RWPE2 (cell line): ENCODE results near the gene IRAK2.
"Not testable (repeated sequence)": the region's sequence is repeated elsewhere in the genome, so short reads cannot be mapped to it uniquely, and the experiment has no call there.

Experiments
- ATAC-seq: fragments of 200-7000 bp; cut with Tn5 transposase; 3 replicates; pipeline ENCODE4 v1.9.1; 2021; ENCODE audit warnings: low read depth
- DNase-seq: peaks from one replicate; pipeline ENCODE4 v3.0.0-alpha.2; 2020; ENCODE audit warnings: low spot score
- H3K27ac ChIP-seq: fragments of 450-650 bp; 2 replicates; pipeline ENCODE4 v1.5.1; 2017; ENCODE audit warnings: mild to moderate bottlenecking; ENCODE audit not compliant: poor library complexity, severe bottlenecking
- H3K27me3 ChIP-seq: fragments of 250-450 bp; sonication (Bioruptor Pico); 2 replicates; pipeline ENCODE4 v1.5.1; 2021; ENCODE audit warnings: mild to moderate bottlenecking, moderate library complexity; ENCODE audit not compliant: insufficient read depth, poor library complexity, severe bottlenecking
- H3K36me3 ChIP-seq: fragments of 250-450 bp; sonication (Bioruptor Pico); 2 replicates; pipeline ENCODE4 v1.5.1; 2020; ENCODE audit warnings: low read depth, mild to moderate bottlenecking, moderate library complexity
- H3K4me1 ChIP-seq: fragments of 250-450 bp; sonication (Bioruptor Pico); 2 replicates; pipeline ENCODE4 v1.5.1; 2021; ENCODE audit warnings: mild to moderate bottlenecking, moderate library complexity; ENCODE audit not compliant: insufficient read depth, poor library complexity, severe bottlenecking
- H3K4me3 ChIP-seq: fragments of 250-450 bp; sonication (Bioruptor Pico); 2 replicates; pipeline ENCODE4 v1.5.1; 2021; ENCODE audit warnings: mild to moderate bottlenecking, moderate library complexity; ENCODE audit not compliant: severe bottlenecking
- H3K9me3 ChIP-seq: fragments of 250-450 bp; sonication (Bioruptor Pico); 2 replicates; pipeline ENCODE4 v1.5.1; 2021; ENCODE audit warnings: mild to moderate bottlenecking, moderate library complexity; ENCODE audit not compliant: severe bottlenecking
- CTCF ChIP-seq: fragments of 450-650 bp; IDR thresholded peaks from one replicate; pipeline ENCODE4 v1.5.1; 2017; ENCODE audit warnings: mild to moderate bottlenecking, moderate library complexity; ENCODE audit not compliant: poor library complexity, severe bottlenecking

The IRAK2 gene

DNA sequence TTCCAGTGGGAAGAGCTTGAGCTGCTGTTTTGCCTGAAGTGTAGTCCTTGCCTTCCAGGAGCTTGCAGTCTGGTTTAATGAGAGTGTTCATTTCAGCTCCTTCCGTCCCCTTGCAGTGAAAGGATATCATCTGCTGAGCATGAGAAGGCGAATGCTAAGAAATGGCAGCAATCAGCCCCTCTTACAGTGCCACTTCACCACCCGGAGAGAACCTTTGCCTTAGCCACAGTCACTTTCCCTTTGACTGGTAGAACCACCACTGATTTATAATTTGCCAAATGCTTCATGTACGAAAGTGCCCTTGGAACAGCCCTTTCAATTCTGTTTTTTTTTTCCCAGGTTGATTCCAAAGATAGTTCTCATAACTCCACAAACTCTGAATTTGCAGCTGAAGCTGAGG is 95.1 kb downstream of the IRAK2 start:
- Histone ChIP-seq H3K9me3 (no peaks in the 10 kb centered on the region), H3K27ac (no peak overlapping the region), H3K4me1 (no peaks in the 10 kb centered on the region), H3K36me3 (peaks cover 50% of the 10 kb centered on the region), H3K4me3 (no peak overlapping the region), H3K27me3 (no peaks in the 10 kb centered on the region)
- ATAC-seq (no peak), DNase-seq (no peak)
- no peak for TF ChIP-seq CTCF

GRCh38 chr3:10260211-10260701 is 95.5 kb downstream of the IRAK2 start:
- no peak overlapping the region for H3K27ac ChIP-seq
- H3K4me3 ChIP-seq: no peak overlapping the region
- ATAC-seq (no peak), DNase-seq (no peak)
- H3K27me3 ChIP-seq: no peaks in the 10 kb centered on the region
- no peaks in the 10 kb centered on the region for H3K4me1 ChIP-seq
- TF ChIP-seq CTCF: no peak
- H3K9me3 ChIP-seq: no peaks in the 10 kb centered on the region
- H3K36me3 ChIP-seq: peaks cover 50% of the 10 kb centered on the region

- no peak overlapping the region for H3K4me3 ChIP-seq
- ATAC-seq (no peak), DNase-seq (no peak)
- no peak overlapping the region for H3K27ac ChIP-seq
- H3K27me3 ChIP-seq: no peaks in the 10 kb centered on the region
- H3K36me3 ChIP-seq: peaks cover 49% of the 10 kb centered on the region
- H3K4me1 ChIP-seq: no peaks in the 10 kb centered on the region
- H3K9me3 ChIP-seq: no peaks in the 10 kb centered on the region
- no peak for TF ChIP-seq CTCF
These were observed 97.3 kb downstream of the IRAK2 start for GRCh38 chr3:10262027-10262426.

- no peaks in the 10 kb centered on the region for H3K4me1 ChIP-seq
- H3K36me3 ChIP-seq: peaks cover 61% of the 10 kb centered on the region
- ATAC-seq (peak; percentile 89), DNase-seq (no peak)
- H3K9me3 ChIP-seq: no peaks in the 10 kb centered on the region
- TF ChIP-seq CTCF: peak; percentile 46
- H3K4me3 ChIP-seq: no peak overlapping the region
- no peak overlapping the region for H3K27ac ChIP-seq
- H3K27me3 ChIP-seq: no peaks in the 10 kb centered on the region
These were observed 99.1 kb downstream of the IRAK2 start for GRCh38 chr3:10263646-10264363.

GRCh38 chr3:10265833-10266232 is 101.1 kb downstream of the IRAK2 start:
- Histone ChIP-seq H3K9me3 (no peaks in the 10 kb centered on the region), H3K27me3 (no peaks in the 10 kb centered on the region), H3K4me3 (no peak overlapping the region), H3K36me3 (peaks cover 70% of the 10 kb centered on the region), H3K27ac (no peak overlapping the region), H3K4me1 (no peaks in the 10 kb centered on the region)
- DNase-seq (no peak), ATAC-seq (no peak)
- no peak for TF ChIP-seq CTCF

GRCh38 chr3:10266936-10267335 is 102.2 kb downstream of the IRAK2 start:
- DNase-seq, ATAC-seq, H3K27ac ChIP-seq: not testable (repeated sequence)

More at GRCh38 chr3:10266936-10267335, 102.2 kb downstream of the IRAK2 start:
- H3K36me3 ChIP-seq: peaks cover 70% of the 10 kb centered on the region
- H3K9me3 ChIP-seq, H3K4me3 ChIP-seq, H3K27me3 ChIP-seq, H3K4me1 ChIP-seq: not testable (repeated sequence)
